Upper lobe of left lung (tissue), 4 donors: ENCODE results near the gene MTFMT.

Experiments
- CTCF ChIP-seq, 6 experiments: fragments of 450-650 bp in 4 of 6; fragments of 200-600 bp in 2 of 6; sonication (generic) in 2 of 6; IDR thresholded peaks; one replicate each; pipeline ENCODE4 v1.5.1; 2016 to 2019; ENCODE audit warnings: antibody characterized with exemption in 6 of 6
- EP300 ChIP-seq, 4 donors: sonication (generic); formaldehyde crosslinking; IDR thresholded peaks; one replicate each; pipeline ENCODE4 v1.5.1; 2017; ENCODE audit warnings: antibody characterized with exemption in 4 of 4, control low read depth in 2 of 4
- POLR2A ChIP-seq, 4 donors: fragments of 450-650 bp; IDR thresholded peaks; one replicate each; pipeline ENCODE4 v1.5.1; 2016 to 2017; ENCODE audit warnings: antibody characterized with exemption in 4 of 4, mild to moderate bottlenecking in 2 of 4
- POLR2AphosphoS5 ChIP-seq, 2 donors: sonication (generic); formaldehyde crosslinking; IDR thresholded peaks; one replicate each; pipeline ENCODE4 v1.5.1; 2017; ENCODE audit warnings: antibody characterized with exemption in 2 of 2

GRCh38 chr15:65071381-65071811 lies 42.0 kb upstream of the MTFMT start:
- TF ChIP-seq CTCF (IDR thresholded peaks at IDR 0.05) (no peak), POLR2A (IDR thresholded peaks at IDR 0.05) (no peak), EP300 (IDR thresholded peaks at IDR 0.05) (no peak), POLR2AphosphoS5 (IDR thresholded peaks at IDR 0.05) (no peak)
